Tibial nerve (tissue), 4 donors: ENCODE measurements around the gene HAPLN2. TPM values are rescaled to one million over a fixed set of nuclear protein-coding genes. Genes with fewer than 3 reads are reported as not detected.

Experiments used
- DNase-seq, 2 donors: peaks; one replicate each; pipeline ENCODE4 v3.0.0-alpha.2; 2019; ENCODE audit warnings: low spot score in 2 of 2
- H3K27ac ChIP-seq, 4 donors: fragments of 200-600 bp; sonication (generic) in 3 of 4; one replicate each; pipeline ENCODE4 v1.5.1; 2017 to 2019; ENCODE audit warnings: mild to moderate bottlenecking in 1 of 4
- H3K27me3 ChIP-seq, 2 donors: fragments of 200-600 bp; sonication (generic) in 1 of 2; one replicate each; pipeline versions ENCODE4 v1.5.1 to v1.6.0; 2017 to 2019
- H3K36me3 ChIP-seq, 3 donors: fragments of 200-600 bp; sonication (generic); one replicate each; pipeline ENCODE4 v1.5.1; 2018 to 2019
- H3K4me1 ChIP-seq, 4 donors: fragments of 200-600 bp; sonication (generic) in 3 of 4; one replicate each; pipeline ENCODE4 v1.5.1; 2017 to 2019
- H3K4me3 ChIP-seq, 4 donors: fragments of 200-600 bp; sonication (generic) in 3 of 4; one replicate each; pipeline ENCODE4 v1.5.1; 2017 to 2019; ENCODE audit warnings: mild to moderate bottlenecking in 1 of 4, moderate library complexity in 1 of 4
- H3K9me3 ChIP-seq, 4 donors: fragments of 200-600 bp; sonication (generic) in 3 of 4; one replicate each; pipeline ENCODE4 v1.5.1; 2017 to 2019
- EP300 ChIP-seq, 2 donors: sonication (generic); formaldehyde crosslinking; IDR thresholded peaks; one replicate each; pipeline ENCODE4 v1.6.1; 2017; ENCODE audit warnings: antibody characterized with exemption in 2 of 2, mild to moderate bottlenecking in 1 of 2
- POLR2A ChIP-seq, 2 donors: fragments of 450-650 bp; IDR thresholded peaks; one replicate each; pipeline ENCODE4 v1.6.1; 2017; ENCODE audit warnings: antibody characterized with exemption in 2 of 2, mild to moderate bottlenecking in 2 of 2, moderate library complexity in 2 of 2
- WGBS, 2 donors: methylation state at CpG; one replicate each; pipeline ENCODE4 v1.1.5; 2018; 5-methylcytosine and 5-hydroxymethylcytosine counted together
- total RNA-seq, 4 donors: library from RNA; depleted of rRNA; stranded (reverse); fragments of >200 nt; gene quantifications; one replicate each; pipeline ENCODE4 v1.1.0, GENCODE V29; 2016
- TF ChIP-seq, protein P1 (sequence below), 5 experiments: fragments of 200-600 bp in 3 of 5; fragments of 450-650 bp in 2 of 5; sonication (generic) in 3 of 5; IDR thresholded peaks; one replicate each; pipeline ENCODE4 v1.5.1; 2016 to 2019; ENCODE audit warnings: antibody characterized with exemption in 5 of 5, mild to moderate bottlenecking in 3 of 5, moderate library complexity in 2 of 5

The HAPLN2 gene
- total RNA-seq, 4 donors from 2014 or later: 1.8 to 20.3 (median 10.6) TPM

DNA sequence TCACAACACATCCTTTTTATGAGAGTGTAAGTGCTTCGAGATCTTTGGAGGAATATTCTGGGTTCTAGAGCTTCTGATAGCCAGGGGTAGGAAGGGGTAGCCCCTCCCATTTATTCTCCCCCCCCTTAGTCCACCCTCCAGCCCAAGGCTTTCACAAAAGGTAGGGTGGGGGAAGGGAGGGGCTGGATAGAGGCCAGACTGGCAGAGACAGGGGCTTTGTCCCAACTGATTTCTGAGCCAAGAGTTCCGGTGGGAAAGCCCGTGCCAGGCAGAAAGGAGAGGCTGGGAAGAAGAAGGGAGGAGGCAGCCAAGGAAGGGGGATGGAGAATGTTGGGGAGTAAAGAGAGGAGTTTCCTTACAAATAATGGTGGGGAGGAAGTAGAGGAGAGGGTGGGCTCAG is 25.8 kb downstream of the HAPLN2 start:
- no peak overlapping the region for H3K27ac ChIP-seq
- peaks cover 0 to 14% (median 6%) of the 10 kb centered on the region in 4 donors for H3K4me1 ChIP-seq
- 33 to 42% methylated on average over 3 of the region's 3 CpGs for WGBS, 2 donors
- peaks cover 0 to 96% of the 10 kb centered on the region in 2 donors for H3K27me3 ChIP-seq
- no peaks in the 10 kb centered on the region for H3K9me3 ChIP-seq
- H3K36me3 ChIP-seq: no peaks in the 10 kb centered on the region
- DNase-seq: no peak
- no peak overlapping the region for H3K4me3 ChIP-seq
- TF ChIP-seq EP300 (IDR thresholded peaks at IDR 0.05) (no peak), POLR2A (IDR thresholded peaks at IDR 0.05) (no peak)
- TF ChIP-seq, protein P1, sequence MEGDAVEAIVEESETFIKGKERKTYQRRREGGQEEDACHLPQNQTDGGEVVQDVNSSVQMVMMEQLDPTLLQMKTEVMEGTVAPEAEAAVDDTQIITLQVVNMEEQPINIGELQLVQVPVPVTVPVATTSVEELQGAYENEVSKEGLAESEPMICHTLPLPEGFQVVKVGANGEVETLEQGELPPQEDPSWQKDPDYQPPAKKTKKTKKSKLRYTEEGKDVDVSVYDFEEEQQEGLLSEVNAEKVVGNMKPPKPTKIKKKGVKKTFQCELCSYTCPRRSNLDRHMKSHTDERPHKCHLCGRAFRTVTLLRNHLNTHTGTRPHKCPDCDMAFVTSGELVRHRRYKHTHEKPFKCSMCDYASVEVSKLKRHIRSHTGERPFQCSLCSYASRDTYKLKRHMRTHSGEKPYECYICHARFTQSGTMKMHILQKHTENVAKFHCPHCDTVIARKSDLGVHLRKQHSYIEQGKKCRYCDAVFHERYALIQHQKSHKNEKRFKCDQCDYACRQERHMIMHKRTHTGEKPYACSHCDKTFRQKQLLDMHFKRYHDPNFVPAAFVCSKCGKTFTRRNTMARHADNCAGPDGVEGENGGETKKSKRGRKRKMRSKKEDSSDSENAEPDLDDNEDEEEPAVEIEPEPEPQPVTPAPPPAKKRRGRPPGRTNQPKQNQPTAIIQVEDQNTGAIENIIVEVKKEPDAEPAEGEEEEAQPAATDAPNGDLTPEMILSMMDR (IDR thresholded peaks at IDR 0.05): no peak

DNA sequence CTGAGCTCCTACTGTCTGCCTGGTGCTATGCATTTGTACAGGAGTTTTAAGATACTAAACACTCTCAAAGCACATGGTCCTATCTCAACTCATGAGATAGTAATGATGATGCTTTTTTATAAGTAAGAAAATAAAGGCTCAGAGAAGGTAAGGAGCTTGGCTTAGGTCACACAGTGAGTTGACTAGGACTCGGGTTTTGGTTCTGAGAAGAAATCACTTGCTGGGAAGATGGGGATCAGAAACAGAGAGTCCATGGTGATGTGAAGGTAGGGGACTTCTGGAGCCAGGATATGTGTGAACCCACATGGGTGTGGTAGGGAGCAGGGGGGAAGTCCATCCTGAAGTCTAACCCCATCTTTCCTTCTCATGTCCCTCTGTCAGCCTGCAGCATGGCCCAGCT is 26.5 kb downstream of the HAPLN2 start:
- DNase-seq: no peak
- WGBS, 2 donors: 82 to 91% methylated on average over 1 of the region's 1 CpG
- H3K27me3 ChIP-seq: peaks cover 0 to 96% of the 10 kb centered on the region in 2 donors

DNA sequence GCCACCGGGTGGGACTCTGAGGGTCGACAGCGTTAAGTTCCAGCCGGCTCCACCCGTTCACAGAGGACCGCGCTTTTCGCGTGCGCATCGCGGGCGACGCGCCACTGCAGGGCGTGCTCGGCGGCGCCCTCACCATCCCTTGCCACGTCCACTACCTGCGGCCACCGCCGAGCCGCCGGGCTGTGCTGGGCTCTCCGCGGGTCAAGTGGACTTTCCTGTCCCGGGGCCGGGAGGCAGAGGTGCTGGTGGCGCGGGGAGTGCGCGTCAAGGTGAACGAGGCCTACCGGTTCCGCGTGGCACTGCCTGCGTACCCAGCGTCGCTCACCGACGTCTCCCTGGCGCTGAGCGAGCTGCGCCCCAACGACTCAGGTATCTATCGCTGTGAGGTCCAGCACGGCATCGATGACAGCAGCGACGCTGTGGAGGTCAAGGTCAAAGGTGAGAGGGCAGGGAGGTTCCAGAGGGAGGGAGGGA is 27.6 kb downstream of the HAPLN2 start:
- no peak overlapping the region for H3K27ac ChIP-seq
- peaks cover 0 to 7% (median 4%) of the 10 kb centered on the region in 4 donors for H3K4me1 ChIP-seq
- no peaks in the 10 kb centered on the region for H3K9me3 ChIP-seq
- TF ChIP-seq POLR2A (IDR thresholded peaks at IDR 0.05): no peak
- TF ChIP-seq, protein P1 (IDR thresholded peaks at IDR 0.05): no peak
- no peak for TF ChIP-seq EP300 (IDR thresholded peaks at IDR 0.05)
- no peak overlapping the region for H3K4me3 ChIP-seq
- H3K27me3 ChIP-seq: peaks cover 0 to 96% of the 10 kb centered on the region in 2 donors
- 13 to 29% methylated on average over 23 to 32 of the region's 51 CpGs for WGBS, 2 donors
- no peak for DNase-seq
- no peaks in the 10 kb centered on the region for H3K36me3 ChIP-seq

More for the DNA sequence above, 26.5 kb downstream of the HAPLN2 start:
- Histone ChIP-seq H3K4me1 (peaks cover 0 to 14% (median 6%) of the 10 kb centered on the region in 4 donors), H3K36me3 (no peaks in the 10 kb centered on the region), H3K27ac (no peak overlapping the region), H3K4me3 (no peak overlapping the region), H3K9me3 (no peaks in the 10 kb centered on the region)
- TF ChIP-seq, protein P1 (IDR thresholded peaks at IDR 0.05): no peak
- no peak for TF ChIP-seq POLR2A (IDR thresholded peaks at IDR 0.05)
- no peak for TF ChIP-seq EP300 (IDR thresholded peaks at IDR 0.05)

DNA sequence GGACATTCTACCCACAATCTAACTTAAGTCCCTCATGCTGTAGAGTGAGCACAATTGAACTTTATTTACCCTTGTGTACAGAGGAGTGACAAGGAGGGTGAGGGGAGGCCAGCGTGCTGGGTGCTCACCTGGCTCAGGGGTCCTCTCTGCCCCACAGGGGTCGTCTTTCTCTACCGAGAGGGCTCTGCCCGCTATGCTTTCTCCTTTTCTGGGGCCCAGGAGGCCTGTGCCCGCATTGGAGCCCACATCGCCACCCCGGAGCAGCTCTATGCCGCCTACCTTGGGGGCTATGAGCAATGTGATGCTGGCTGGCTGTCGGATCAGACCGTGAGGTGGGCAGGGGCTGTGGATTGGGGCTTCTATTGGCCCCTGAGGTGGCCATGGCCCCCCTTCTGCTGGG is 28.1 kb downstream of the HAPLN2 start:
- Histone ChIP-seq H3K4me3 (no peak overlapping the region), H3K4me1 (peaks cover 0 to 1% (median under 1%) of the 10 kb centered on the region in 4 donors), H3K27me3 (peaks cover 0 to 93% of the 10 kb centered on the region in 2 donors), H3K9me3 (no peaks in the 10 kb centered on the region), H3K36me3 (no peaks in the 10 kb centered on the region), H3K27ac (no peak overlapping the region)
- TF ChIP-seq, protein P1 (IDR thresholded peaks at IDR 0.05): no peak
- TF ChIP-seq POLR2A (IDR thresholded peaks at IDR 0.05) (no peak), EP300 (IDR thresholded peaks at IDR 0.05) (no peak)
- WGBS, 2 donors: 64 to 75% methylated on average over 8 to 10 of the region's 10 CpGs
- DNase-seq: no peak

DNA sequence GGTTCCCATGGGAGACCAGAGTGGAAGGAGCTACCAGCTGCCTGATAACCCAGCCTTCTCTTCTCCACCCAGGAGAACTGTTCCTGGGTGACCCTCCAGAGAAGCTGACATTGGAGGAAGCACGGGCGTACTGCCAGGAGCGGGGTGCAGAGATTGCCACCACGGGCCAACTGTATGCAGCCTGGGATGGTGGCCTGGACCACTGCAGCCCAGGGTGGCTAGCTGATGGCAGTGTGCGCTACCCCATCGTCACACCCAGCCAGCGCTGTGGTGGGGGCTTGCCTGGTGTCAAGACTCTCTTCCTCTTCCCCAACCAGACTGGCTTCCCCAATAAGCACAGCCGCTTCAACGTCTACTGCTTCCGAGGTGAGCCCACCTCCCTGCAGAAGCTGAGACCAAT is 29.3 kb downstream of the HAPLN2 start:
- no peak for DNase-seq
- TF ChIP-seq, protein P1 (IDR thresholded peaks at IDR 0.05): no peak
- TF ChIP-seq POLR2A (IDR thresholded peaks at IDR 0.05): no peak
- no peak for TF ChIP-seq EP300 (IDR thresholded peaks at IDR 0.05)
- H3K4me3 ChIP-seq: no peak overlapping the region
- no peaks in the 10 kb centered on the region for H3K36me3 ChIP-seq
- H3K9me3 ChIP-seq: no peaks in the 10 kb centered on the region
- no peak overlapping the region for H3K27ac ChIP-seq
- WGBS, 2 donors: 78 to 79% methylated on average over 9 to 10 of the region's 10 CpGs
- no peaks in the 10 kb centered on the region for H3K4me1 ChIP-seq
- peaks cover 0 to 82% of the 10 kb centered on the region in 2 donors for H3K27me3 ChIP-seq
